Measurements from ENCODE around the gene CITED2. TPM values are rescaled to one million over a fixed set of nuclear protein-coding genes. Genes with fewer than 3 reads are reported as not detected.

CITED2 gene
- total and polyA plus RNA-seq, 7 donors, result 15.3 to 414 (median 118) TPM

GRCh38 chr6:139406577-139407343 is 32.3 kb upstream of the CITED2 start:
- TF ChIP-seq CTCF (IDR thresholded peaks at IDR 0.05), result no peak

DNA sequence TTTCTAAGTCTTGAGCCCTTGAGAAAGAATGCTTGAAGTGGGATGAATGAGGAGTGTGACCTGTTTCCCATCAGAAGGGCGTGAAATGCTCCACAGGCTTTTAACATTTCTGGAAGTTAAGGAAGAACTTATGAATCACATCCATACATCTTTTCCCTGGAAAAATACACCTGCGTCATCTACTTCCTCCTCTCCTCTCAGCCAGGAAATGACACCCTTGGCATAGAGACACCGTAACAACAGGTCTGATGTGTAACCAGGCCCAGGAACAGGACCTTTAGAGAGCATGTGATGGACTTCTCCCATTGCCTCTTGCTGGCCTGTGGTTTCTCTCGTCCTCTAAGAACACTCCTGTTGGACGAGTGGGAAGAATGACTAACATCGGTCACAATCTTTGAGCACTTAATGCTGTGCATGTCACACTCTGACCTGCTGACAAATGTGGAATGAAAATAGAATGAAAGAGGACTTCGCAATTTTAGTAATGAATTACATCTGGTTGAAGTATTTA is 28.5 kb upstream of the CITED2 start:
- Histone ChIP-seq H3K4me3 (no peak overlapping the region), H3K4me1 (no peaks in the 10 kb centered on the region), H3K27ac (no peak overlapping the region), H3K9me3 (no peaks in the 10 kb centered on the region), H3K36me3 (ENCODE audit: insufficient read depth in 1 of 2, low read depth in 1 of 2) (no peaks in the 10 kb centered on the region), H3K27me3 (ENCODE audit: insufficient read depth in 3 of 3, low read length in 2 of 3) (no peaks in the 10 kb centered on the region)
- TF ChIP-seq CTCF (IDR thresholded peaks at IDR 0.05), result no peak
- ATAC-seq (peak in 2 of 4 donors; percentile 55 to 79), DNase-seq (no peak)
- intact Hi-C loops (cut with DNase I), result no loop called here
- WGBS, 3 donors, result 78 to 84% (median 83%) methylated on average over 7 of the region's 7 CpGs

More at GRCh38 chr6:139406577-139407343, 32.3 kb upstream of the CITED2 start:
- ATAC-seq, result peak in 2 of 4 donors; percentile 21 to 32
- intact Hi-C loops (cut with DNase I), result no loop called here
- Histone ChIP-seq H3K9me3 (no peaks in the 10 kb centered on the region), H3K27me3 (ENCODE audit: insufficient read depth in 3 of 3, low read length in 2 of 3) (no peaks in the 10 kb centered on the region), H3K4me1 (no peaks in the 10 kb centered on the region), H3K4me3 (no peak overlapping the region), H3K27ac (no peak overlapping the region), H3K36me3 (ENCODE audit: insufficient read depth in 1 of 2, low read depth in 1 of 2) (no peaks in the 10 kb centered on the region)
- 86 to 88% (median 86%) methylated on average over 4 of the region's 4 CpGs for WGBS, 3 donors
- DNase-seq, result no peak

DNA sequence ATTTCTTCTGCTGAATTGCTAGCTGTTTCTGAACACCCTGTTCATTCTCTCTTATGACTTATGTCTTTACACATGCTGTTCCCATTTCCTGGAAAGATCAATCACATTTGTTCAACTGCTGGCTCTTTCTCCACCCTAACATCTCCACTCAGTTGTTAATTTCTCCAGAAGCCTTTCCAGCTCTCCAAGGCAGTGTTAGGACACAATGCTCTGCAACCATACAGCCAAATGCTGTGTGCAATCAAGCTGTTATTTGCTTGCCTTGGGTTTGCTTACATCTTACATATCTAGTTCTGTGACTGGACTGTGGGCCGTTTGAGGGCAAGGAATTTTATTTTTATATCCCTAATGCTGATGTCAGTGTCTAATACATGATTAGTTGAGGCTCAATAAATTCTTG is 24.2 kb upstream of the CITED2 start:
- no peak overlapping the region for H3K27ac ChIP-seq
- TF ChIP-seq CTCF (IDR thresholded peaks at IDR 0.05), result no peak
- no peaks in the 10 kb centered on the region for H3K4me1 ChIP-seq
- H3K36me3 ChIP-seq (ENCODE audit: insufficient read depth in 1 of 2, low read depth in 1 of 2), result no peaks in the 10 kb centered on the region
- intact Hi-C loops (cut with DNase I), result no loop called here
- no peak for DNase-seq
- no peak for ATAC-seq
- H3K9me3 ChIP-seq, result no peaks in the 10 kb centered on the region
- no peaks in the 10 kb centered on the region for H3K27me3 ChIP-seq (ENCODE audit: insufficient read depth in 3 of 3, low read length in 2 of 3)
- WGBS, 3 donors, result 23 to 58% (median 35%) methylated on average over 1 of the region's 1 CpG
- no peak overlapping the region for H3K4me3 ChIP-seq

DNA sequence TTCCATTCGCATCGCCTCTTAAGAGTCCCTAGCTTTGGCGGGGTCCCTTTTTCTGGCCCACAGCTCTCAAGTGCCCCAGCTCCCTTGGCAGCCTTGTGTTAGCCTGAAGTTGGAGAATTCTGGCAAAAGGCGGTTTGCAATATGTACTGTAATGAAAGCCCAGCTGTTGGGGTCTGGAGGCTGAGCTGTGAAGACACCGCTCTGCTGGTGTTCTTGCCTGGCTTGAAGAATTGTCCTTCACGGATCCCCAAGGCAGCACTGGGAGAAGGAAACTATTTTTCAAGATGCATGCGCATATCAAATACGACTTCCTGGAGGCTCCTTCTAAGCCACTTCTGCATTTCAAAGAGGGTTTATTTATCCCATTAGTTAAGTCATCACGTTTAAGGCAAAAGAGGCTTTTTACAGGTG is 21.4 kb upstream of the CITED2 start:
- intact Hi-C loops (cut with DNase I), result no loop called here
- TF ChIP-seq CTCF (IDR thresholded peaks at IDR 0.05), result no peak
- H3K4me3 ChIP-seq, result no peak overlapping the region
- no peaks in the 10 kb centered on the region for H3K9me3 ChIP-seq
- H3K36me3 ChIP-seq (ENCODE audit: insufficient read depth in 1 of 2, low read depth in 1 of 2), result no peaks in the 10 kb centered on the region
- no peak overlapping the region for H3K27ac ChIP-seq
- no peaks in the 10 kb centered on the region for H3K27me3 ChIP-seq (ENCODE audit: insufficient read depth in 3 of 3, low read length in 2 of 3)
- DNase-seq, result no peak
- 53 to 64% (median 58%) methylated on average over 9 of the region's 9 CpGs for WGBS, 3 donors
- H3K4me1 ChIP-seq, result no peaks in the 10 kb centered on the region
- ATAC-seq, result no peak
